ENCODE results near the gene MCCC2. TPM values are rescaled to one million over a fixed set of nuclear protein-coding genes. Genes with fewer than 3 reads are reported as not detected.
A peak's percentile ranks its signal among the peaks of the same experiment; 100 is the strongest.

The MCCC2 gene
- total RNA-seq, 1 experiment from 2014 or later = 53.0 TPM

- H3K27me3 ChIP-seq (ENCODE audit: low read length) = no peaks in the 10 kb centered on the region
- H4K20me1 ChIP-seq (ENCODE audit: insufficient read depth, low read depth, low read length) = no peaks in the 10 kb centered on the region
- no peak overlapping the region for H3K27ac ChIP-seq (ENCODE audit: low read length)
- H3K9me2 ChIP-seq (replicated peaks; ENCODE audit: insufficient read depth, low read length) = no peaks in the 10 kb centered on the region
- H3K4me2 ChIP-seq (ENCODE audit: low read depth, low read length, poor library complexity, severe bottlenecking) = no peak overlapping the region
- no peaks in the 10 kb centered on the region for H3K9me3 ChIP-seq (ENCODE audit: low read length)
- no peak overlapping the region for H3K9ac ChIP-seq (ENCODE audit: low read length)
- no peaks in the 10 kb centered on the region for H3K79me2 ChIP-seq (ENCODE audit: low read length)
- no peaks in the 10 kb centered on the region for H3K4me1 ChIP-seq (ENCODE audit: low read length)
- DNase-seq = no peak
- H3K4me3 ChIP-seq (ENCODE audit: low read length) = no peak overlapping the region
- no peak overlapping the region for H2AFZ ChIP-seq (ENCODE audit: low read length)
- H3K36me3 ChIP-seq (ENCODE audit: insufficient read depth, low read length) = no peaks in the 10 kb centered on the region
Measured at GRCh38 chr5:71680510-71680909, 93.4 kb downstream of the MCCC2 start.

- Histone ChIP-seq H3K9ac (ENCODE audit: low read length) (no peak overlapping the region), H3K9me3 (ENCODE audit: low read length) (no peaks in the 10 kb centered on the region), H3K9me2 (replicated peaks; ENCODE audit: insufficient read depth, low read length) (no peaks in the 10 kb centered on the region), H3K36me3 (ENCODE audit: insufficient read depth, low read length) (no peaks in the 10 kb centered on the region), H3K79me2 (ENCODE audit: low read length) (no peaks in the 10 kb centered on the region), H3K27ac (ENCODE audit: low read length) (no peak overlapping the region), H3K27me3 (ENCODE audit: low read length) (no peaks in the 10 kb centered on the region), H3K4me1 (ENCODE audit: low read length) (no peaks in the 10 kb centered on the region), H3K4me3 (ENCODE audit: low read length) (no peak overlapping the region), H3K4me2 (ENCODE audit: low read depth, low read length, poor library complexity, severe bottlenecking) (no peak overlapping the region), H2AFZ (ENCODE audit: low read length) (no peak overlapping the region), H4K20me1 (ENCODE audit: insufficient read depth, low read depth, low read length) (no peaks in the 10 kb centered on the region)
- DNase-seq = no peak
Measured at GRCh38 chr5:71681296-71681695, 94.2 kb downstream of the MCCC2 start.

- H3K9me3 ChIP-seq (ENCODE audit: low read length) = no peaks in the 10 kb centered on the region
Measured at GRCh38 chr5:71684309-71684708, 97.2 kb downstream of the MCCC2 start.

GRCh38 chr5:71693828-71694427 lies 106.8 kb downstream of the MCCC2 start:
- no peak overlapping the region for H2AFZ ChIP-seq (ENCODE audit: low read length)
- H3K4me2 ChIP-seq (ENCODE audit: low read depth, low read length, poor library complexity, severe bottlenecking) = no peak overlapping the region
- DNase-seq = no peak
- no peaks in the 10 kb centered on the region for H3K27me3 ChIP-seq (ENCODE audit: low read length)
- no peak overlapping the region for H3K27ac ChIP-seq (ENCODE audit: low read length)
- H3K9ac ChIP-seq (ENCODE audit: low read length) = no peak overlapping the region
- no peaks in the 10 kb centered on the region; the same call in 1 of the 2 replicates for H3K9me2 ChIP-seq (replicated peaks; ENCODE audit: insufficient read depth, low read length)
- H3K79me2 ChIP-seq (ENCODE audit: low read length) = no peaks in the 10 kb centered on the region
- H3K4me1 ChIP-seq (ENCODE audit: low read length) = peaks cover 4% of the 10 kb centered on the region; the same call in 1 of the 2 replicates
- H3K36me3 ChIP-seq (ENCODE audit: insufficient read depth, low read length) = no peaks in the 10 kb centered on the region
- no peaks in the 10 kb centered on the region for H3K9me3 ChIP-seq (ENCODE audit: low read length)
- H4K20me1 ChIP-seq (ENCODE audit: insufficient read depth, low read depth, low read length) = no peaks in the 10 kb centered on the region
- H3K4me3 ChIP-seq (ENCODE audit: low read length) = no peak overlapping the region

More at GRCh38 chr5:71684309-71684708, 97.2 kb downstream of the MCCC2 start:
- no peak for DNase-seq
- no peak overlapping the region for H2AFZ ChIP-seq (ENCODE audit: low read length)
- H3K79me2 ChIP-seq (ENCODE audit: low read length) = no peaks in the 10 kb centered on the region
- H3K9me2 ChIP-seq (replicated peaks; ENCODE audit: insufficient read depth, low read length) = no peaks in the 10 kb centered on the region
- H3K9ac ChIP-seq (ENCODE audit: low read length) = no peak overlapping the region
- H3K4me2 ChIP-seq (ENCODE audit: low read depth, low read length, poor library complexity, severe bottlenecking) = no peak overlapping the region
- no peaks in the 10 kb centered on the region for H4K20me1 ChIP-seq (ENCODE audit: insufficient read depth, low read depth, low read length)
- H3K4me3 ChIP-seq (ENCODE audit: low read length) = no peak overlapping the region
- 0 out of 2 replicates have a peak, but pooled peaks cover 2% of the 10 kb centered on the region for H3K27me3 ChIP-seq (ENCODE audit: low read length)
- H3K27ac ChIP-seq (ENCODE audit: low read length) = no peak overlapping the region
- H3K36me3 ChIP-seq (ENCODE audit: insufficient read depth, low read length) = no peaks in the 10 kb centered on the region
- no peaks in the 10 kb centered on the region for H3K4me1 ChIP-seq (ENCODE audit: low read length)

GRCh38 chr5:71695071-71695470 lies 107.9 kb downstream of the MCCC2 start:
- H3K27ac ChIP-seq (ENCODE audit: low read length) = no peak overlapping the region
- H3K9me2 ChIP-seq (replicated peaks; ENCODE audit: insufficient read depth, low read length) = no peaks in the 10 kb centered on the region; the same call in 1 of the 2 replicates
- H3K9me3 ChIP-seq (ENCODE audit: low read length) = no peaks in the 10 kb centered on the region
- peaks cover 4% of the 10 kb centered on the region; the same call in 1 of the 2 replicates for H3K4me1 ChIP-seq (ENCODE audit: low read length)
- no peaks in the 10 kb centered on the region for H3K27me3 ChIP-seq (ENCODE audit: low read length)
- no peaks in the 10 kb centered on the region for H3K36me3 ChIP-seq (ENCODE audit: insufficient read depth, low read length)
- H3K79me2 ChIP-seq (ENCODE audit: low read length) = no peaks in the 10 kb centered on the region
- H4K20me1 ChIP-seq (ENCODE audit: insufficient read depth, low read depth, low read length) = no peaks in the 10 kb centered on the region
- no peak overlapping the region for H3K9ac ChIP-seq (ENCODE audit: low read length)
- H3K4me3 ChIP-seq (ENCODE audit: low read length) = no peak overlapping the region
- H3K4me2 ChIP-seq (ENCODE audit: low read depth, low read length, poor library complexity, severe bottlenecking) = no peak overlapping the region
- DNase-seq = no peak
- H2AFZ ChIP-seq (ENCODE audit: low read length) = no peak overlapping the region

- no peak overlapping the region for H3K4me3 ChIP-seq (ENCODE audit: low read length)
- H2AFZ ChIP-seq (ENCODE audit: low read length) = no peak overlapping the region
- no peak overlapping the region for H3K27ac ChIP-seq (ENCODE audit: low read length)
- no peaks in the 10 kb centered on the region for H3K36me3 ChIP-seq (ENCODE audit: insufficient read depth, low read length)
- no peaks in the 10 kb centered on the region for H3K79me2 ChIP-seq (ENCODE audit: low read length)
- H4K20me1 ChIP-seq (ENCODE audit: insufficient read depth, low read depth, low read length) = no peaks in the 10 kb centered on the region
- no peak for DNase-seq
- H3K9me2 ChIP-seq (replicated peaks; ENCODE audit: insufficient read depth, low read length) = no peaks in the 10 kb centered on the region; the same call in 1 of the 2 replicates
- no peak overlapping the region for H3K9ac ChIP-seq (ENCODE audit: low read length)
- peaks cover 4% of the 10 kb centered on the region; the same call in 1 of the 2 replicates for H3K4me1 ChIP-seq (ENCODE audit: low read length)
- H3K4me2 ChIP-seq (ENCODE audit: low read depth, low read length, poor library complexity, severe bottlenecking) = no peak overlapping the region
- H3K27me3 ChIP-seq (ENCODE audit: low read length) = no peaks in the 10 kb centered on the region
- no peaks in the 10 kb centered on the region for H3K9me3 ChIP-seq (ENCODE audit: low read length)
Measured at GRCh38 chr5:71695595-71695994, 108.5 kb downstream of the MCCC2 start.

GRCh38 chr5:71697967-71698366 lies 110.8 kb downstream of the MCCC2 start:
- no peak overlapping the region for H3K4me2 ChIP-seq (ENCODE audit: low read depth, low read length, poor library complexity, severe bottlenecking)
- H2AFZ ChIP-seq (ENCODE audit: low read length) = peak overlapping the region; percentile 64; the same call in 1 of the 2 replicates
- no peak for DNase-seq
- no peaks in the 10 kb centered on the region for H3K36me3 ChIP-seq (ENCODE audit: insufficient read depth, low read length)
- H3K9me3 ChIP-seq (ENCODE audit: low read length) = no peaks in the 10 kb centered on the region
- H3K9me2 ChIP-seq (replicated peaks; ENCODE audit: insufficient read depth, low read length) = no peaks in the 10 kb centered on the region; the same call in 1 of the 2 replicates
- no peak overlapping the region for H3K27ac ChIP-seq (ENCODE audit: low read length)
- H3K79me2 ChIP-seq (ENCODE audit: low read length) = no peaks in the 10 kb centered on the region
- H4K20me1 ChIP-seq (ENCODE audit: insufficient read depth, low read depth, low read length) = no peaks in the 10 kb centered on the region
- peaks cover 4% of the 10 kb centered on the region; the same call in 1 of the 2 replicates for H3K4me1 ChIP-seq (ENCODE audit: low read length)
- H3K27me3 ChIP-seq (ENCODE audit: low read length) = no peaks in the 10 kb centered on the region
- H3K9ac ChIP-seq (ENCODE audit: low read length) = no peak overlapping the region
- no peak overlapping the region for H3K4me3 ChIP-seq (ENCODE audit: low read length)

GRCh38 chr5:71699233-71699632 lies 112.1 kb downstream of the MCCC2 start:
- H2AFZ ChIP-seq (ENCODE audit: low read length) = no peak overlapping the region
- H3K79me2 ChIP-seq (ENCODE audit: low read length) = no peaks in the 10 kb centered on the region
- no peaks in the 10 kb centered on the region; the same call in 1 of the 2 replicates for H3K9me2 ChIP-seq (replicated peaks; ENCODE audit: insufficient read depth, low read length)
- H3K27ac ChIP-seq (ENCODE audit: low read length) = no peak overlapping the region
- no peaks in the 10 kb centered on the region for H3K27me3 ChIP-seq (ENCODE audit: low read length)
- H3K4me1 ChIP-seq (ENCODE audit: low read length) = peaks cover 4% of the 10 kb centered on the region; the same call in 1 of the 2 replicates
- H3K4me3 ChIP-seq (ENCODE audit: low read length) = no peak overlapping the region
- no peaks in the 10 kb centered on the region for H3K36me3 ChIP-seq (ENCODE audit: insufficient read depth, low read length)
- DNase-seq = no peak
- no peaks in the 10 kb centered on the region for H3K9me3 ChIP-seq (ENCODE audit: low read length)
- H4K20me1 ChIP-seq (ENCODE audit: insufficient read depth, low read depth, low read length) = no peaks in the 10 kb centered on the region
- no peak overlapping the region for H3K9ac ChIP-seq (ENCODE audit: low read length)
- H3K4me2 ChIP-seq (ENCODE audit: low read depth, low read length, poor library complexity, severe bottlenecking) = no peak overlapping the region
